ENCODE measurements around the gene GAL3ST3. TPM values are rescaled to one million over a fixed set of nuclear protein-coding genes. Genes with fewer than 3 reads are reported as not detected.

GAL3ST3 gene
- total and polyA plus RNA-seq, 4 donors: not detected

- H3K9me3 ChIP-seq (ENCODE audit: control insufficient read depth in 4 of 4, insufficient read depth in 3 of 4, low read length in 3 of 4): no peaks in the 10 kb centered on the region
- peak overlapping the region; percentile 93 to 97 for H3K27ac ChIP-seq (ENCODE audit: low read depth in 1 of 2, low read length in 1 of 2)
- 1 to 2% methylated on average over 41 to 60 of the region's 60 CpGs for WGBS, 2 donors
- H3K36me3 ChIP-seq (ENCODE audit: control insufficient read depth in 4 of 4, insufficient read depth in 4 of 4, low read length in 4 of 4): peaks cover 6 to 33% (median 25%) of the 10 kb centered on the region in 4 donors
- no peak for ATAC-seq (ENCODE audit: insufficient read depth, low FRiP score)
- DNase-seq: peak; percentile 32 to 37 (median 33)
- TF ChIP-seq, protein P1, sequence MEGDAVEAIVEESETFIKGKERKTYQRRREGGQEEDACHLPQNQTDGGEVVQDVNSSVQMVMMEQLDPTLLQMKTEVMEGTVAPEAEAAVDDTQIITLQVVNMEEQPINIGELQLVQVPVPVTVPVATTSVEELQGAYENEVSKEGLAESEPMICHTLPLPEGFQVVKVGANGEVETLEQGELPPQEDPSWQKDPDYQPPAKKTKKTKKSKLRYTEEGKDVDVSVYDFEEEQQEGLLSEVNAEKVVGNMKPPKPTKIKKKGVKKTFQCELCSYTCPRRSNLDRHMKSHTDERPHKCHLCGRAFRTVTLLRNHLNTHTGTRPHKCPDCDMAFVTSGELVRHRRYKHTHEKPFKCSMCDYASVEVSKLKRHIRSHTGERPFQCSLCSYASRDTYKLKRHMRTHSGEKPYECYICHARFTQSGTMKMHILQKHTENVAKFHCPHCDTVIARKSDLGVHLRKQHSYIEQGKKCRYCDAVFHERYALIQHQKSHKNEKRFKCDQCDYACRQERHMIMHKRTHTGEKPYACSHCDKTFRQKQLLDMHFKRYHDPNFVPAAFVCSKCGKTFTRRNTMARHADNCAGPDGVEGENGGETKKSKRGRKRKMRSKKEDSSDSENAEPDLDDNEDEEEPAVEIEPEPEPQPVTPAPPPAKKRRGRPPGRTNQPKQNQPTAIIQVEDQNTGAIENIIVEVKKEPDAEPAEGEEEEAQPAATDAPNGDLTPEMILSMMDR (IDR thresholded peaks at IDR 0.05; ENCODE audit: control extremely low read depth, extremely low read depth): no peak
- no peaks in the 10 kb centered on the region for H3K27me3 ChIP-seq (ENCODE audit: control insufficient read depth in 3 of 3, insufficient read depth in 3 of 3, low read length in 2 of 3)
- peak overlapping the region; percentile 97 for H3K4me3 ChIP-seq
- H3K9ac ChIP-seq (ENCODE audit: insufficient read depth in 1 of 2, low read length in 2 of 2): peak overlapping the region in 1 of 2 donors; percentile 51
- H3K4me1 ChIP-seq (ENCODE audit: control insufficient read depth in 5 of 5, insufficient read depth in 5 of 5, low read length in 5 of 5): peaks cover 0 to 21% (median 10%) of the 10 kb centered on the region in 5 donors
These were observed 21.8 kb upstream of the GAL3ST3 start for GRCh38 chr11:66070604-66071380.

DNA sequence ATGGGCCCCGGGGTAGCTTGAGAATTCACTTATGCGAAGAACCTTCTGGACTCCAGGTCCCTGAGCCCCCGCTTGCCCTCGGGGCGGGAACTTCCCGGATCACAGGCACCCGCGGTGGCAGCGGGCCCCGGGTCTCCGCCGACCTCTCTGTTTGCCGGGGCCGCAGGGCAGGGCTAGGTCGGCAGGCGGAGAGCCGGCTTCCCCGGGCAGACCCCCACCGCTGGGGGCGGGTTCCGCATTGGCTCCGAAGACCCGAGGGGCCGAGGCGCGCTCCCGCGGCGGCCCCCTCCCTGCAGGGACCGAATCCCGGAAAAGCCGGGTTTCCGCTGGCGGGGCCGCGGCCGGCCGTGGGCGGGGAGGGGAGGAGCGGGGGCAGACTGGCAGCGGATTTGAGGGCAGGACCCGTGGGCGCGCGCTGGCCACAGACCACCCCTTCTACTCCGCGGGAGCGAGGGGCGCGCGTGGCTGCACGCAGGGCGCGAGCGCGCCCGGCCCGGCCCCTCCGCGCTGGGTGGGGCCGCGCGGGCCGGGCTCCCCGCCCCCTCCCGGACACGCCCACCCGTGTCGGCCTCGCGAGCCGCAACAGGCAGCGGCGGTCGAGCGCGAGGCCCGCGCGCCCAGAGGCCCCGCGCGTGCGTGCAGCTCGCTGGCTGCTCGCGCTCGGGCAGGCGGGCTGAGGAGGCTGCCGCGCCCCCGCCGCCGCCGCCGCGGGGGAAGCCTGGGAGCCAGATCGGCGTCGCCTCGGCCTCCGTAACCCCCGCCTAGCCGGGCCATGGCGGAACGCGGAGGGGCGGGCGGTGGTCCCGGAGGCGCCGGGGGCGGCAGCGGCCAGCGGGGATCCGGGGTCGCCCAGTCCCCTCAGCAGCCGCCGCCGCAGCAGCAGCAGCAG lies 21.0 kb upstream of the GAL3ST3 start, which contains the start of gene PACS1:
TSS of gene PACS1 (plus strand) at position 558 of the 889 bp plus-strand sequence. CDS start at position 773, 215 bp downstream.
- H3K4me1 ChIP-seq (ENCODE audit: control insufficient read depth in 5 of 5, insufficient read depth in 5 of 5, low read length in 5 of 5): peaks cover 0 to 21% (median 10%) of the 10 kb centered on the region in 5 donors
- peaks cover 6 to 36% (median 26%) of the 10 kb centered on the region in 4 donors for H3K36me3 ChIP-seq (ENCODE audit: control insufficient read depth in 4 of 4, insufficient read depth in 4 of 4, low read length in 4 of 4)
- ATAC-seq (ENCODE audit: insufficient read depth, low FRiP score) (peak; percentile 80), DNase-seq (peak; percentile 74 to 87 (median 84))
- peak within 1 kb of the TSS; percentile 94 to 97 for H3K27ac ChIP-seq (ENCODE audit: low read depth in 1 of 2, low read length in 1 of 2)
- peak within 1 kb of the TSS; percentile 97 for H3K4me3 ChIP-seq
- no peaks in the 10 kb centered on the region for H3K27me3 ChIP-seq (ENCODE audit: control insufficient read depth in 3 of 3, insufficient read depth in 3 of 3, low read length in 2 of 3)
- whole genome bisulfite sequencing, 2 donors: 1% methylated on average over 51 to 120 of the region's 120 CpGs
- no peaks in the 10 kb centered on the region for H3K9me3 ChIP-seq (ENCODE audit: control insufficient read depth in 4 of 4, insufficient read depth in 3 of 4, low read length in 3 of 4)
- H3K9ac ChIP-seq (ENCODE audit: insufficient read depth in 1 of 2, low read length in 2 of 2): peak within 1 kb of the TSS in 1 of 2 donors; percentile 51
- TF ChIP-seq, protein P1 (IDR thresholded peaks at IDR 0.05; ENCODE audit: control extremely low read depth, extremely low read depth): no peak

DNA sequence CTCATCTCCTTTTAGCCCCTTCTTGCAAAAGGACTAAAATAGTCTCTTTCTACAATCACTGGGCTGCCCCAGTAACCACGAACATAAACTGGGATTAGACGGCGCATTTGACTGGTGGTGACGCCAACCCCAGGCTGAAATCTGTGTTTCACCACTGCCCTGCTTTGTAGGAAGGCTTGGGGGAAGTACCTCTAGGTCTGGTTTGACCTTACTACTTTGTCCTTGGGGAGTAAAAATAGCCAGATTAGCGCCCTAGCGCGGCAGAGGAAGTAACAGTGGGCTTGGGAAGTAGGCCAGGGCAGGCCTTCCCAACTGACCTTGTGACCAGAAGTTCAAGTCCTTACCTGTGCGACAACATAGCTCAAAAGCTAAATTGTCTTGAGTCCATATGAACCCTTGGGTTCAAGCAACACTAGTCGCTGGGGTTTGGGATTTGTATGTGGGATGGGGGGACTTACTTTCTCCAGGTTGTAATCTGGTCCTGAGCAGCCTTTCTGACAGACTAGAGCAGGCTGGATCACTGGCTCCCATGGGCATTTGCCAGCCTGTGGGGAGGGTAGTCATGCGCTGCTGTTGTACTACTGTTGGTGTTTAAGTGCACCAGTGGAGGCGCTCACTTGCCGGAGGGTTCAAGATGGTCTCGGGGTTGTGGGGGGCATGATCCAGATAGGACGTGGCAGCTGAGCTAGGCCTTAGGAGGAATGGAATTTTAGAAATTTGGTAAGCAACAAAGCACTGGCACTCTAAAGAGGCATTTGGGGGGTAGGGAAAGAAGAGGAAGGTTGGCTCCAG lies 20.2 kb upstream of the GAL3ST3 start:
- peak; percentile 43 to 59 (median 53) for DNase-seq
- peak overlapping the region; percentile 94 to 97 for H3K27ac ChIP-seq (ENCODE audit: low read depth in 1 of 2, low read length in 1 of 2)
- TF ChIP-seq, protein P1 (IDR thresholded peaks at IDR 0.05; ENCODE audit: control extremely low read depth, extremely low read depth): no peak
- H3K27me3 ChIP-seq (ENCODE audit: control insufficient read depth in 3 of 3, insufficient read depth in 3 of 3, low read length in 2 of 3): no peaks in the 10 kb centered on the region
- H3K9me3 ChIP-seq (ENCODE audit: control insufficient read depth in 4 of 4, insufficient read depth in 3 of 4, low read length in 3 of 4): no peaks in the 10 kb centered on the region
- peak overlapping the region; percentile 97 for H3K4me3 ChIP-seq
- WGBS, 2 donors: 32 to 34% methylated on average over 14 of the region's 14 CpGs
- peak overlapping the region in 1 of 2 donors; percentile 32 for H3K9ac ChIP-seq (ENCODE audit: insufficient read depth in 1 of 2, low read length in 2 of 2)
- peaks cover 0 to 21% (median 10%) of the 10 kb centered on the region in 5 donors for H3K4me1 ChIP-seq (ENCODE audit: control insufficient read depth in 5 of 5, insufficient read depth in 5 of 5, low read length in 5 of 5)
- peak; percentile 32 for ATAC-seq (ENCODE audit: insufficient read depth, low FRiP score)
- peaks cover 2 to 39% (median 25%) of the 10 kb centered on the region in 4 donors for H3K36me3 ChIP-seq (ENCODE audit: control insufficient read depth in 4 of 4, insufficient read depth in 4 of 4, low read length in 4 of 4)
